ENCODE results near the gene ATAD1.

Gene ATAD1

DNA sequence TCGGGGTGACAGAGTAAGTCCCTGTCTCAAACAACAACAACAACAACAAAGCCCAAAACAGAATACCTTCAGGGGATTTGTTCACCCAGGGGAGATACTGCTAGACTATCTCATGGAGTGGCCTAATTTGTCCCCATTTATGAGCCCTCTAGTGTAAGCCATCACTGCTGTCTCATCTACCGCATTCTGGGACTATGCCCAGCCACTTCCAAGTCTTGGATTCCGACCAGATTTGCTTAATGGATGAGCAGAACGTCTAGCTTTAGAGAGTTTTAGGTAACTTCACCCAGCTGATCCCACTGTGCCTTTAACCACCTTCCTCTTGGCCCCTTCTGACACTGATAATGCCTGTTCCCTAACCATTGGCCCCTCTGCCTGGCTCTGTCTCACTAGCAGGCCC lies 111.3 kb downstream of the ATAD1 start:
- no peak for DNase-seq

DNA sequence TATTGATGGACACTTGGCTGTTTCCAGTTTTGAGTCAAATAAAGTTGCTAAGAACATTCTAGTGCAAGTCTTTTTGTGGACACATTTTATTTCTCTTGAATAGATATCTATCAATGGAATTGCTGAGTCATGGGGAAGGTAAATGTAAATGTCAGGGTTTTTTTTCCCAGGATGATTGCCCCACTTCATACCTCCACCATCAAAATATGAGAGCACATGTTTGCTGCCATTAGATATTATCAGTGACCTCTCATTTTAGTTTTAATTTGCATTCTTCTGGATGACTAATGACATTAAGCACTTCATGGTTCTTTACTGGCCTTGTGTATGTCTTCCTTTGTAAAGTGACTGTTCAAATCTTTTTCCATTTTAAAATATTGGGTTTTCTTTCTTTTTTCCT lies 112.7 kb downstream of the ATAD1 start:
- DNase-seq = no peak

DNA sequence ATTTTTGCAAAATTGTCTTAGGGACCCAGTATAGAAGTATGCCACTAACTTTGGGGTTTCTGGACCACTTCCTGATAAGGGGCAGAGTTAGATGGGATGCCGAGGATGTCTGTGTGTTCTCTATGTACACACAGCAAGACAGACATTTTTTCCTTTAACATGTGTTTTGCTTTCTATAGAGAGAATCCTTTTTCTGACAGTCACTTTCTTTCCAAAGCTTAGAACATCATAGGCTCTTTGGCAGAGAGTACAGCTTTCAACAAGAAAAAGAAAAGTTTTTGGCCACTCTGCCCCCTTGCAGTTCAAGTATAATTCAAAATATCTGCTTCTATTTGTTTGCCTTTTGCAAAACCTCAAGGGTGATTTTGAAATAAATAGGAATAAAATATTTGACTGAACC lies 114.3 kb downstream of the ATAD1 start:
- DNase-seq = no peak

DNA sequence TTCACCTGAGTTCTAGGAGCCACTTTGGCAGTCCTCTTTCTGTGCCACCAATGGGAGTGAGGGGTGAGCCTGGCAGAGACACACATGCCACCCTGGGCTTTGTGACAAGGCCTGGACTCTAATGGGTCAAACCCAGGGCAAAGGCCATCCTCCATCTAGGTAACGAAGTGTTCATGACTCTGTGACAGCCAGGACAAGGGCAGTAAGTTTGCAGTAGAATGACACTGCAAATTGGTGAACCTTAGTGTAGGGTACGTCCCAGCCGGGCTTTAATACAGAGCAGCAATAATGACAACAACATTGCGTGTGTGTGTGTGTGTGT lies 115.1 kb downstream of the ATAD1 start:
- no peak for DNase-seq

DNA sequence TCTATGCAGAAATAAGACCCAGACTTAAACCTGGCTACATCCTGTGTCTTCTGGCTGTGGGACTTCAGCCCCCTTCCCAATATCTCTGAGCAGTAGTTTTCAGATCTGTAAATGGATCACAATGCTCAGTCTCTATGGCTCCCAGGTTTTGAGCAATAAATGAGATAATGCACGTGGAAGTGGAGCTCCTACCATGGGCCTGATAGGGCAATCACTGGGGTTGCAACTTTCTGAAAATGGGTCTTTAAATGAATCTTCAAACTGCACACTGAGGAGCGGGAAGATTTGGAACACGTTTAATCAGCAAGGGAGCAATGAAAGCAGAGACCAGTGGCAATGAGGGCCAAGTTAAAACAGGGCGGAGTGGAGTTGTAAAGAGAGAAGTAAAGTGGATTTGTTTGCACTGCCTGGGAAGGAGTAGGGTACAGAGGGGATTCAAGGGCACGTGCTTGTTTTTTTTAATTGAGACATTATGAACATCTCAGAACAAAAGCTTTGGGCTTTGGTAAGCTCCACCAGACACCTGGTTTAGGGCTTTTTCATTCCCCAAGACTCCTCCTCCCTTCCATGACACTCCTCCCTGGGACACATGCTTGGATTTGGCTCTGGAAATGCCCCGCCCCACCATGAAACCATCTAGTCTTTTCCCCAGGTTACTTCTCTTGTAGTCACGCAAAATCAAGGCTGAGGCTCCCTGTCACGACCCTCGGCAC lies 115.6 kb downstream of the ATAD1 start:
- no peak for DNase-seq

Data from SIG-M5 (cell line).